Measurements from ENCODE around the gene DUSP2. TPM values are rescaled to one million over a fixed set of nuclear protein-coding genes. Genes with fewer than 3 reads are reported as not detected.

Gene DUSP2
- total RNA-seq, 1 experiment from 2014 or later: 1.4 TPM

GRCh38 chr2:96135621-96136020 is 9.6 kb downstream of the DUSP2 start:
- Histone ChIP-seq H3K9me3 (ENCODE audit: low read depth, low read length, poor library complexity, severe bottlenecking) (no peaks in the 10 kb centered on the region), H3K4me3 (ENCODE audit: low read depth, low read length, poor library complexity, severe bottlenecking) (no peak overlapping the region), H3K36me3 (ENCODE audit: insufficient read depth, low read length, poor library complexity, severe bottlenecking) (no peaks in the 10 kb centered on the region), H3K27ac (ENCODE audit: low read depth, low read length, poor library complexity, severe bottlenecking) (no peak overlapping the region), H3K4me1 (ENCODE audit: insufficient read depth, low read length, poor library complexity, severe bottlenecking) (no peaks in the 10 kb centered on the region), H3K27me3 (replicated peaks; ENCODE audit: insufficient read depth, low read depth, low read length, poor library complexity) (no peaks in the 10 kb centered on the region)
- intact Hi-C loops (cut with micrococcal nuclease; ENCODE audit: unreplicated experiment): no loop called here
- no peak for DNase-seq (ENCODE audit: low spot score)
- ChIA-PET CTCF (interaction anchor here (4.1 kb wide), 1 partner anchor 39 kb away, joined by 47 read pairs; no protein-coding TSS in a partner anchor), POLR2A (ENCODE audit: low non-redundant PET) (no interaction called here)
- TF ChIP-seq EZH2 (IDR thresholded peaks at IDR 0.05; ENCODE audit: borderline replicate concordance, low read depth, low read length, poor library complexity, severe bottlenecking) (no peak), CTCF (conservative IDR thresholded peaks at IDR 0.05; ENCODE audit: low read depth, low read length) (no peak)
- BruUV-seq (replicated peaks): no TSS peak

- POLR2A ChIA-PET (ENCODE audit: low non-redundant PET): no interaction called here
- CTCF ChIA-PET: no interaction called here
- no peaks in the 10 kb centered on the region for H3K27me3 ChIP-seq (replicated peaks; ENCODE audit: insufficient read depth, low read depth, low read length, poor library complexity)
- H3K9me3 ChIP-seq (ENCODE audit: low read depth, low read length, poor library complexity, severe bottlenecking): no peaks in the 10 kb centered on the region
- H3K4me1 ChIP-seq (ENCODE audit: insufficient read depth, low read length, poor library complexity, severe bottlenecking): no peaks in the 10 kb centered on the region
- TF ChIP-seq CTCF (conservative IDR thresholded peaks at IDR 0.05; ENCODE audit: low read depth, low read length) (no peak), EZH2 (IDR thresholded peaks at IDR 0.05; ENCODE audit: borderline replicate concordance, low read depth, low read length, poor library complexity, severe bottlenecking) (no peak)
- no peaks in the 10 kb centered on the region for H3K36me3 ChIP-seq (ENCODE audit: insufficient read depth, low read length, poor library complexity, severe bottlenecking)
- intact Hi-C loops (cut with micrococcal nuclease; ENCODE audit: unreplicated experiment): no loop called here
- H3K4me3 ChIP-seq (ENCODE audit: low read depth, low read length, poor library complexity, severe bottlenecking): no peak overlapping the region
- BruUV-seq (replicated peaks): no TSS peak
- H3K27ac ChIP-seq (ENCODE audit: low read depth, low read length, poor library complexity, severe bottlenecking): no peak overlapping the region
- DNase-seq (ENCODE audit: low spot score): no peak
These were observed 10.1 kb downstream of the DUSP2 start for GRCh38 chr2:96135171-96135570.

GRCh38 chr2:96134421-96134820 is 10.8 kb downstream of the DUSP2 start:
- POLR2A ChIA-PET (ENCODE audit: low non-redundant PET): no interaction called here
- Histone ChIP-seq H3K4me1 (ENCODE audit: insufficient read depth, low read length, poor library complexity, severe bottlenecking) (no peaks in the 10 kb centered on the region), H3K4me3 (ENCODE audit: low read depth, low read length, poor library complexity, severe bottlenecking) (no peak overlapping the region), H3K27me3 (replicated peaks; ENCODE audit: insufficient read depth, low read depth, low read length, poor library complexity) (no peaks in the 10 kb centered on the region), H3K9me3 (ENCODE audit: low read depth, low read length, poor library complexity, severe bottlenecking) (no peaks in the 10 kb centered on the region), H3K27ac (ENCODE audit: low read depth, low read length, poor library complexity, severe bottlenecking) (no peak overlapping the region), H3K36me3 (ENCODE audit: insufficient read depth, low read length, poor library complexity, severe bottlenecking) (no peaks in the 10 kb centered on the region)
- intact Hi-C loops (cut with micrococcal nuclease; ENCODE audit: unreplicated experiment): loop anchor here (5.0 kb wide), 1 partner anchor 373 kb away; the partner anchor contains the start of gene NEURL3
- DNase-seq (ENCODE audit: low spot score): no peak
- CTCF ChIA-PET: no interaction called here
- no peak for TF ChIP-seq EZH2 (IDR thresholded peaks at IDR 0.05; ENCODE audit: borderline replicate concordance, low read depth, low read length, poor library complexity, severe bottlenecking)
- no peak for TF ChIP-seq CTCF (conservative IDR thresholded peaks at IDR 0.05; ENCODE audit: low read depth, low read length)
- BruUV-seq (replicated peaks): no TSS peak
